Measurements from ENCODE around the gene DPEP1. TPM values are rescaled to one million over a fixed set of nuclear protein-coding genes. Genes with fewer than 3 reads are reported as not detected.

DPEP1 gene
- total RNA-seq, 1 experiment from 2014 or later, result 0.49 TPM

DNA sequence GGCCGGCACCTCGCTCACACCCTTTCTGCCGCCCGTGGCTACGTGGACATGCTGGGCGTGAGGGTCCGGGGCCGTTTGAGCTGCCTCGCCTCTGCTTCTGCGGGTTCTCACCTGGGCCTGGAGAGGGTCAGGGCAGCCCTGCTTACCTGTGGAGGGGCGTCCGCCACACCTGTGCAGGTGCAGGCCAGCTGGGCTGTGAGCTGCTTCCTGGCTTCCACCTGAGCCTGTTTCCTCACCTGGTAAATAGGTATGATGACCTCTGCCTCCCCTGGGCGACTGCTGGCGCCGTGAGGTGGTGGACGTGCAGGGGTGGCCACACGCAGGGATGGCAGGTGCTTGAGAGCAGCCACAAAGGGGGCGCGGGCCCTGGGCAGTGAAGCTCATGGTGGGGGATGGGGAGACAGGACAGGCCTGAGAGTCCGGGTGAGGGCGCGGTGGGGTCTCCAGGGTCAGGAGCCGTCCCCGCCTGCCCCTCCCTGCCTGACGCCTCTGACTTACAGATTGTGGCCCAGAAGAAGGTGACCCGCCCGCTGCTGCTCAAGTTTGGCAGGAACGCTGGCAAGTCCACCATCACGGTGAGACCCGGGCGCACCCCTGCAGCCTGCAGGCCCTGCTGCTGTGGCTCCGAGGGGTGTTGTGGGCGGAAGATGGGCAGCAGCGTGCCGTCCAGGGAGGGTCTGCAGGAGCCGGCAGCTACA lies 30.1 kb upstream of the DPEP1 start:
- no peak overlapping the region for H3K27ac ChIP-seq (ENCODE audit: low read depth, low read length, poor library complexity, severe bottlenecking)
- H3K9me3 ChIP-seq (ENCODE audit: low read depth, low read length, poor library complexity, severe bottlenecking), result no peaks in the 10 kb centered on the region
- DNase-seq (ENCODE audit: low spot score), result no peak
- ChIA-PET CTCF (no interaction called here), POLR2A (ENCODE audit: low non-redundant PET) (interaction anchor here (0.6 kb wide), 1 partner anchor 8 kb away, joined by 9 read pairs; no protein-coding TSS in a partner anchor)
- H3K4me3 ChIP-seq (ENCODE audit: low read depth, low read length, poor library complexity, severe bottlenecking), result no peak overlapping the region
- intact Hi-C loops (cut with micrococcal nuclease; ENCODE audit: unreplicated experiment), result no loop called here
- no peak for TF ChIP-seq EZH2 (IDR thresholded peaks at IDR 0.05; ENCODE audit: borderline replicate concordance, low read depth, low read length, poor library complexity, severe bottlenecking)
- TF ChIP-seq, protein P1, sequence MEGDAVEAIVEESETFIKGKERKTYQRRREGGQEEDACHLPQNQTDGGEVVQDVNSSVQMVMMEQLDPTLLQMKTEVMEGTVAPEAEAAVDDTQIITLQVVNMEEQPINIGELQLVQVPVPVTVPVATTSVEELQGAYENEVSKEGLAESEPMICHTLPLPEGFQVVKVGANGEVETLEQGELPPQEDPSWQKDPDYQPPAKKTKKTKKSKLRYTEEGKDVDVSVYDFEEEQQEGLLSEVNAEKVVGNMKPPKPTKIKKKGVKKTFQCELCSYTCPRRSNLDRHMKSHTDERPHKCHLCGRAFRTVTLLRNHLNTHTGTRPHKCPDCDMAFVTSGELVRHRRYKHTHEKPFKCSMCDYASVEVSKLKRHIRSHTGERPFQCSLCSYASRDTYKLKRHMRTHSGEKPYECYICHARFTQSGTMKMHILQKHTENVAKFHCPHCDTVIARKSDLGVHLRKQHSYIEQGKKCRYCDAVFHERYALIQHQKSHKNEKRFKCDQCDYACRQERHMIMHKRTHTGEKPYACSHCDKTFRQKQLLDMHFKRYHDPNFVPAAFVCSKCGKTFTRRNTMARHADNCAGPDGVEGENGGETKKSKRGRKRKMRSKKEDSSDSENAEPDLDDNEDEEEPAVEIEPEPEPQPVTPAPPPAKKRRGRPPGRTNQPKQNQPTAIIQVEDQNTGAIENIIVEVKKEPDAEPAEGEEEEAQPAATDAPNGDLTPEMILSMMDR (conservative IDR thresholded peaks at IDR 0.05; ENCODE audit: low read depth, low read length), result no peak
- BruUV-seq (replicated peaks), result no TSS peak
- peaks cover 4% of the 10 kb centered on the region for H3K4me1 ChIP-seq (ENCODE audit: insufficient read depth, low read length, poor library complexity, severe bottlenecking)
- peaks cover 63% of the 10 kb centered on the region for H3K36me3 ChIP-seq (ENCODE audit: insufficient read depth, low read length, poor library complexity, severe bottlenecking)
- H3K27me3 ChIP-seq (replicated peaks; ENCODE audit: insufficient read depth, low read depth, low read length, poor library complexity), result no peaks in the 10 kb centered on the region

DNA sequence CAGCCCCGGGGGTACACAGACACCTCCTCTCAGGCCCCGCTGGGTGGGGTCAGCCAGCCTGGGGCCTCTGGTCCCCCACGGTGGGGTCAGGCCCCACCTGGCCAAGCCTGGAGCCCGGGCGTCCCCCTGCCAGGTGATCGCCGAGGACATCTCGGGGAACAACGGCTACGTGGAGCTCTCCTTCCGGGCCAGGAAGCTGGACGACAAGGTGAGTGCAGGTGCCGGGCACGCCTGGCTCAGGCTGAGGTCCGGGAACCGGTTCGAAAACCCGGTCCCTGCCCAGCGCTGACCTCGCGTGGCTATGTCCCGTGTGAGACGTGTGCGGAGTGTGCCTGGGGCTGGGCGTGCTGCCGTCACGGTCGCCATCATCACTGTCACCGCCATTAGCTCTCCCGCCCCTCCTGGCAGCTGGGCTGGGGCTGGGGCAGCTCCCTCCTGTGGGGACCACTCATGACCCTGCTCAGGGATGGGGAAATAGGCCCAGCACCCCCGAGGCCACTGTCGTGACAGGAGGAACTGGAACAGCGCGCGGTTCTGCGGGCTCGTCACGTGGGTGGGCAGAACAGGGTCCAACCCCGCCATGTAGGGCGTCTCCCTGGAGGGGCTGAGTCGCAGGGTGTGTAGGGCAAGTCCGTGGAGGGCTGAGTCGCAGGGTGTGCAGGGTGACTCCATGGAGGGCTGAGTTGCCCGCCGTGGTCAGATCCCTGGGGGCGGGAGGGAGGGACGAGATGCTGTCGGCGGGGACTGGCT lies 29.4 kb upstream of the DPEP1 start:
- intact Hi-C loops (cut with micrococcal nuclease; ENCODE audit: unreplicated experiment), result no loop called here
- TF ChIP-seq, protein P1 (conservative IDR thresholded peaks at IDR 0.05; ENCODE audit: low read depth, low read length), result no peak
- TF ChIP-seq EZH2 (IDR thresholded peaks at IDR 0.05; ENCODE audit: borderline replicate concordance, low read depth, low read length, poor library complexity, severe bottlenecking), result no peak
- no peak for DNase-seq (ENCODE audit: low spot score)
- Histone ChIP-seq H3K36me3 (ENCODE audit: insufficient read depth, low read length, poor library complexity, severe bottlenecking) (peaks cover 60% of the 10 kb centered on the region), H3K9me3 (ENCODE audit: low read depth, low read length, poor library complexity, severe bottlenecking) (no peaks in the 10 kb centered on the region), H3K27me3 (replicated peaks; ENCODE audit: insufficient read depth, low read depth, low read length, poor library complexity) (no peaks in the 10 kb centered on the region), H3K4me1 (ENCODE audit: insufficient read depth, low read length, poor library complexity, severe bottlenecking) (peaks cover 4% of the 10 kb centered on the region), H3K27ac (ENCODE audit: low read depth, low read length, poor library complexity, severe bottlenecking) (no peak overlapping the region), H3K4me3 (ENCODE audit: low read depth, low read length, poor library complexity, severe bottlenecking) (no peak overlapping the region)
- no TSS peak for BruUV-seq (replicated peaks)
- CTCF ChIA-PET, result no interaction called here
- POLR2A ChIA-PET (ENCODE audit: low non-redundant PET), result no interaction called here

DNA sequence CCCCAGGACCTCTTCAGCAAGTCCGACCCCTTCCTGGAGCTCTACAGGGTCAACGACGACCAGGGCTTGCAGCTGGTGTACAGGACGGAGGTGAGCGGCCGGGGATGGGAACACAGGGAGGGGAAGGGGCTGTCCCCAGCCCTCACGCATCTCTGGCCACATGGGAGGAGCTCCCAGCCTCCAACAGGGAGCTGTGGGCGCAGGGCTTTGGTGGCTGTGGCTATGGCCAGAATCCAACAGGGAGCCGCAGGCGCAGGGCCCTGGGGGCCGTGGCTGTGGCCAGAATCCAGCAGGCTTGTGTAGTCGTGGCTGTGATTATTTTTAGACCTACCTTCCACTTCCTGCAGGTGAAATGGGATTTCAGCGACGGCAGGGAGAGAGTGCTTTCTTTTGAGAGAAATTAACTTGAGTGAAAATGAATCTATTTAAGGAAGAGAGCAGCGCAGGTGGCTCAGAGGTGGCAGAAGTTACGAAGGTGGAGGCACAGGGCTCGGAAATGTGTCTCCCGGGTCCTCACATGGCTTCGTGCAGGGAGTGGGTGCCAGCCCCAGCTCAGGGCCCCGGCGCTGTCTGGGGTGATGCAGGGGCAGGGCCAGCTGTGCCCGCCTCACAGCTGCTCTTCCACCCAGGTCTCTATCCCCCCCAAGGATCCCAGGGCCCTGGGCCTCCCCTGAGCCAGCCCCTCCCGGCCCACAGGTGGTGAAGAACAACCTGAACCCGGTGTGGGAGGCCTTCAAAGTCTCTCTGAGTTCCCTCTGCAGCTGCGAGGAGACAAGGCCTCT lies 28.5 kb upstream of the DPEP1 start:
- intact Hi-C loops (cut with micrococcal nuclease; ENCODE audit: unreplicated experiment), result no loop called here
- TF ChIP-seq EZH2 (IDR thresholded peaks at IDR 0.05; ENCODE audit: borderline replicate concordance, low read depth, low read length, poor library complexity, severe bottlenecking), result no peak
- TF ChIP-seq, protein P1 (conservative IDR thresholded peaks at IDR 0.05; ENCODE audit: low read depth, low read length), result no peak
- no peak for DNase-seq (ENCODE audit: low spot score)
- ChIA-PET POLR2A (ENCODE audit: low non-redundant PET) (no interaction called here), CTCF (no interaction called here)
- Histone ChIP-seq H3K27me3 (replicated peaks; ENCODE audit: insufficient read depth, low read depth, low read length, poor library complexity) (no peaks in the 10 kb centered on the region), H3K27ac (ENCODE audit: low read depth, low read length, poor library complexity, severe bottlenecking) (peak overlapping the region; percentile 42), H3K9me3 (ENCODE audit: low read depth, low read length, poor library complexity, severe bottlenecking) (no peaks in the 10 kb centered on the region), H3K4me1 (ENCODE audit: insufficient read depth, low read length, poor library complexity, severe bottlenecking) (peaks cover 4% of the 10 kb centered on the region), H3K4me3 (ENCODE audit: low read depth, low read length, poor library complexity, severe bottlenecking) (no peak overlapping the region), H3K36me3 (ENCODE audit: insufficient read depth, low read length, poor library complexity, severe bottlenecking) (peaks cover 58% of the 10 kb centered on the region)
- no TSS peak for BruUV-seq (replicated peaks)
